Endometrial microvascular endothelial cells (primary cell): ENCODE results near the gene SCUBE1. TPM values are rescaled to one million over a fixed set of nuclear protein-coding genes. Genes with fewer than 3 reads are reported as not detected.

Source experiments
- in situ Hi-C: cut with HindIII; loops from 2 replicates; pipeline ENCODE4 v1.10.0; 2017; ENCODE audit warnings: low sequenced_read_pairs, low pct_unique_long_range_greater_than_20kb; ENCODE audit errors: inconsistent ontology term
- total RNA-seq: library from RNA; depleted of rRNA; stranded (reverse); fragments of >200 nt; gene quantifications from one replicate; pipeline ENCODE4 v1.2.3, GENCODE V29; 2015; ENCODE audit errors: inconsistent ontology term

The SCUBE1 gene
- total RNA-seq, 1 donor from 2014 or later = 0.19 TPM

- in situ Hi-C loops = no loop called here
These were observed 167.1 kb downstream of the SCUBE1 start for GRCh38 chr22:43176090-43176489.

- in situ Hi-C loops = no loop called here
These were observed 168.1 kb downstream of the SCUBE1 start for GRCh38 chr22:43174941-43175531.

DNA sequence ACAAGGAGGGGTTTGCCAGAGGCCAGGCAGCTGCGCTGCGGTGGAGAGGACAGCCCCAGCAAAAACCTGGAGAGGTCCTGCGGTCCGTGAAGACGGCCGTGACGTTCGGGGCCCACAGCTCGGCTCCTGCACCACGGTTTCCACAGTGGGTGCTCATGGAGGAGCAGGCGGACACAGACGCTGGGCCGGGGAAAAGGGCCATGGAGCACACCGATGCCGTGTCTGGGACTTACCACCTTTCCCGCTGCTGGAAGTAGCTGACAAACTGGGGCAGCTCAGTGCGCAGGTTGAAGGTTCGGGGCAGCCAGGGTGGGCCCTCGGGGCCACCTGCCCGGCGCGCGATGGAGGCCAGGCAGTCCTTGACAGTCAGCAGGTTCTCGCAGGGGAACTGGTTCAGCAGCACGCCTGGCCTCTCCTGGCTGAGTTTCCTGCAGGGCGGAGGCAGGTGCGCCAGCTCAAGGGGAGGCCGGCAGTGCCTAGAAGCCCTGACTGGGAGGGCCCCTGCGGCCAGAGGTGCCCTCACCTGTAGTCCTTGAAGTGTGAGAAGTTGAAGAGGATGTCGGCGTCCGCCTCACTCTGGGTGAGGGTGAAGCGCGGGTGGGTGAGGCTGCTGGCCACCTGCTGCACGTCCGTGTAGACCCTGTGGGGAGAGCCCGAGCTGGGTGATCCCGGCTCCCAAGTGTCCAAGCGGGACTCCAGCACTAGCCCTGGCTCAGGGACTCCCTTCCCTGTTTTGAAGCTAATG, 169.0 kb downstream of the SCUBE1 start:
- in situ Hi-C loops = no loop called here

DNA sequence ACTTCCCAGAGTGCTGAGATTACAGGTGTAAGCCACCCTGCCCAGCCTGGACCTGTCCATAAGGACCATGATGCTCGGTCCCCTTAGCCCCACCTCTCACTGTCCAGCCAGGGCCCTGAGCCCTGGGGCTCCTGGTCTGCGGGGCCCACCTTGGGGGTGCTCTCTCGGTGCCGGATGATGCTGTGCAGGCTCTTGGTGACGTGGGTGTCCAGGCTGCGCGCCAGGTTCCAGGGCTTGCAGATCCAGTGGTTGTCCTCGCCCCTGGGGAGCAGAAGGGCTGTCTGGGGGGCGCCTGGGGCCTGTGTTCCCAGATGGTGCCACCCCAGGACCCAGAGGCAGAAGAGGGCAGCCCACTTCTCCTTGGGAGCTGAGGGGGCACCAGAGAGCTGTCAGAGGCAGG, 169.6 kb downstream of the SCUBE1 start:
- in situ Hi-C loops = no loop called here

DNA sequence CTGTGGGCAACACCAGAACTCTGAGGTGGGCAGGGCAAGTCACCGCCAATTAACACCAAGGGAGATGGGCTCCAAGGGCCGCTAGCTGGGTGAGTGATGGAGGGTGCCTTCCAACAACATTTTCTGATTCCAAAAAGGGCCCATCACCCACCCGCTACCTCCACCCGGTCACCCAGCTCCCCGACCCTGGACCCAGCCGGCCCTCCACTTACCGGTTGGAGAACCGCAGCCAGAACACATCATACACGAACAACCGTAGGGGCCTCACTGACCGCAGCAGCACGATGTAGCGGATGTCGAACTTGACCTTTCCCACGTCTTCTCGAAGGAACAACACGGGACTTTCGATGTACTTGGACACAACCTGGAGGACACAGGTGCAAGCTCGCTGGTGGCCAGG, 171.0 kb downstream of the SCUBE1 start:
- in situ Hi-C loops = no loop called here

DNA sequence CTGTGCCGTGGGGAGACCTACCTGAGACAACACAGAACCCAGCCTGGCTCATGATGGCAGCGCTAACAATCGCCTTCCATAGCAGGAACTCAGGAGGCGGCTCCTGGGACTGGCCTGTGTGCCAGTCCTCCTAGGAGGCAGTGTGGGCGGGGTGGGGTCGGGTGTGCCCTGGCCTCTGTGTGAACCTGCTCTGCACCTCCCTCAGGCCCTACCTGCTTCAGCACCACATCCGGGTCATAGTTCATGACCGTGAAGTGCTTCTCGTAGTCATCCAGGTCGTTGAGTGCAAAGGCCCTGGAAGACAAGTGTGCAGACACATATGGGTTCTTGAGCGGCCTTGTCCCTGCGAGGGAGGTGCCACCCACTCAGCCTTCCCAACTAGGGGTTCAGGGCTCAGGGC, 171.6 kb downstream of the SCUBE1 start:
- in situ Hi-C loops = no loop called here

DNA sequence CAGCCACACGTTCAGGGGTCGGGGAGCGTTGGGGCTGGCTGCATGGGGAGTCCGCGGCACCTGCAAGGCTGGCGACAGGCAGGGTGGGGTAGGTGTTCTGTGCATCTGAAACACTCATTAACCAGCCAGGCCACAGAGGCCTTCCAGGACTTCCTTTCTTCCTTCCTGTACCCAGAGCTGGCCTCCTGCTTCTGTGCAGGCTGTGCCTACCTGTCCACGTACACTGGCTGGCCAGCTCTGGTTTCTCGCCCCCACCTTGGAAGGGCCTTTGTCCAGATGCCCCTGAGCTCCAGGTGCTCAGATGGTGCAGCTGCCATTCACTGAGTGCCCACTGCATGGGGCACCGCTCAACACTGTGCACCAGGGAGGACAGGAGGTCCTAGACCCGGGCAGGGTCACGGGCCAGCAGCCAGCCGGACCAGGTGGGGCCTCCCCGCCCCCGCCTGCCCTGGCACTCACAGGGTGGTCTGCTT, 172.1 kb downstream of the SCUBE1 start:
- in situ Hi-C loops = no loop called here

GRCh38 chr22:43170131-43170480, 173.1 kb downstream of the SCUBE1 start:
- in situ Hi-C loops = no loop called here

DNA sequence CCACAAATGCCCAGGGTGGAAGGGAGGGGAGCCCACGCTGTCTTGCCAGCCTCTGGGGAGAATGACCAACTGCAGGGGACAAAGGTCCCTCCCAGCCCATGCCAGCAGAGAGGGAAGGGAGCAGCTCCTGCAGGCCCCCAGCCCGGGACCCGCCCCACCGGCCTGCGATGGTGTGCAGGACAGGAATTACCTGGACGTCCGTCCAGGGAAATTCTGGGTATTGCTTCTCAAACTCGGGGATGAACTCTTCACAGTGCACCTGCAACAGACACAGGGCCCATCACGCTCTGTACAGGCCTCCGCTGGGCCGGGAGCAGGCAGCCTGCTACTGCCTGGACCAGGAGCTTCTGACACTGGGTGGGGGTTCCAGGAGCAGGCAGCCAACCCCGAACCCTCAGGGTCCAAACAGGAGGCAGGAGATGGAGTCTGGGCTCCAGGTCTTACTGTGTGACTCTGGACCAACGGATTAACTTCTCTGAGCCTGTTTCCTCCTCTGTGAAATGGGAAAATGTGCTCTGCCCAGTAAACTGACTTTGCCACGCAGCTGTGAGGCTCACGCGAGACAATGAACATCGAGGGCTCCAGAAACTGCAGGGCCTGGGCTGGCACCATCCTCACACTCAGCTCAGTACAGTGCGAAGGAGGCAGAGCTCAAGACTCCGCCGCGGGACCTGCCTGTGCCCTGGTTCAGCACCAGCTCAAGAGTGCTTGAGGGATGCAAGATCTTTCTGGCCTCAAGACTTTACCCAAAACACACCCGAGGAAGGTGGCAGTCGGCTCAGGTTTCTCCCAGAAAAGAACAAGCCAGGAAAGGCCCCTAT, 173.7 kb downstream of the SCUBE1 start:
- in situ Hi-C loops = no loop called here

GRCh38 chr22:43168471-43169309, 174.5 kb downstream of the SCUBE1 start:
- in situ Hi-C loops = no loop called here

- in situ Hi-C loops = no loop called here
These were observed 176.1 kb downstream of the SCUBE1 start for GRCh38 chr22:43167001-43167589.

DNA sequence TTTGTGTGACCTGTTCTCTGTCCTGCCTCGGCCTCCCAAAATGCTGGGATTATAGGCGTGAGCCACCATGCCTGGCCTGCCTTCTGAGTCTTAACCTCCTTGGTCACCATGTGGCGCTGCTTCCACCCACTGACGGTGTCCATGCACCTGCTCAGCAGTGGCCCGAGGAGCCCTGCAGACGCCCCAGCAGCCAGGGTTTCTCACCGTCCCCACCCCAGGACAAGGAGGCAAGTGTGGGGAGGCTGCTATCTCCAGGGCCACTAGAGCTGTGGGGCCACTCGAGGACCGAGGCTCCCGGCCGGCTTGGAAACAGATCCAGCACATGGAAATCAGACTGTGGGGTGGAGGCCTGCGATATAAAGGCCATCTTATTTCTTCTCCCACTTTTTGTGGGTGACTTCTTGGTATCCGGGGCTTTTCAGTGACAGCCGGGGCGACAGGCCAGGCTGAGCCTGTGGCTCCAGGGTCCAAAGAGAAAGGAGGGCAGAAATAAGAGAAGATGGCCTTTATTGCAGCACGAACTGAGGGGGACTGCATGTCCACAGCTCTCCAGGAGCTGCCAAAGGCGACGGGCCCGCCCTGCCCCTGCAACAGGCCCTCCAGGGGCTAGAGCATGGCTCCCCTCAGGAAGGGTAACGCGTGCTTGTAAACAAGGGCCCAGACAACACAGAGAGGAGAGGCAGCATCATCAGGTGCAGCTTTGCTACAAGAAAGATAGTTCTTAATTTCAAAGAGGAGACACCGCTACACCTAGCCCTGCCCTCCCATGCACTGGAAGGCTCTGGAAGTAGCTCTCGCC, 176.8 kb downstream of the SCUBE1 start:
- in situ Hi-C loops = no loop called here

DNA sequence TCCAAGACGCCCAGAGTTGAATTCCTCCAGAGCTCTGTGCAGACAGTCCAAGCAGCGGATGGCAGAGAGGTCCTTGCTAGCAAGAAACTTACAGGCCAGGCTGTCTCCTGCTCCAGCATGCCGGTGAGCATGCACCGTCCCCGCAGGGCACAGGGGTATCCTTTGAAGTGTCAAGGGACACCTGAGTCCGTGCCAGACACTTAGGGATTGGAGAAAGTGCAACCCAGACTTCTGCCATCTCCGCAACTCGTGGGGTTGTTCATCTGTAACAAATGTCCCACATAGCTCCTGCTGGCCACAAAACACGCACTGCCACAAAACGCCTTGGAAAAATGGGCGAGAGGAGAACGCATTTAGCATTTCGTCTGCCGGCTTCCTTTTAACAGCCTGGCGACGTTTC, 178.5 kb downstream of the SCUBE1 start:
- in situ Hi-C loops = no loop called here

DNA sequence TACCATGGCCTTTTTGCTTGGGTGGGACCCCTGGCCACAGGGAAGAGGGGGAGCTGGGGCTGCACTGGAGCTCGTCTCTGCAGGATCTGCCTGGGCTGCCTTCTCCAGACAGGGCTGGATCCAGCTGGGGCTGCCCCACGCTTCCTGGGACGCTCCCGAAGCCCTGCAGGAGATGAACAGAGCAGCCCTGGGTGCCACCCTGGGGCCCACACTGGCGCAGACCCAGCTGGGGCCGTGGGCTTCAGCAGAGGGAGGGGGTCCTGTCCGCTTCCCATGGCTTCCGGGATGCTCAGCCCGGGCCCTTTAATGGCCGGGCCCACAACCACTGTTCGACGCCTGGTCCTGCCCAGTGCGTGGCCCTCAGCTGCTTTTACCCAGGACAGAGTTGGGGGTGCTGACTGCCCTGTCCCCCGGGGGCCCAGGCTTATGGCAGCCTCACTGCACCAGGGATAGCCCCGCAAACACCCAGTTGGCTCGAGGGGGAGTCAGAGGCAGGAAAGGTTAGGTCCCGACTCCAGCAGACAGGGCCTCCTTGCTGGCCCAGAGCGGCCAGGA, 179.9 kb downstream of the SCUBE1 start:
- in situ Hi-C loops = no loop called here

DNA sequence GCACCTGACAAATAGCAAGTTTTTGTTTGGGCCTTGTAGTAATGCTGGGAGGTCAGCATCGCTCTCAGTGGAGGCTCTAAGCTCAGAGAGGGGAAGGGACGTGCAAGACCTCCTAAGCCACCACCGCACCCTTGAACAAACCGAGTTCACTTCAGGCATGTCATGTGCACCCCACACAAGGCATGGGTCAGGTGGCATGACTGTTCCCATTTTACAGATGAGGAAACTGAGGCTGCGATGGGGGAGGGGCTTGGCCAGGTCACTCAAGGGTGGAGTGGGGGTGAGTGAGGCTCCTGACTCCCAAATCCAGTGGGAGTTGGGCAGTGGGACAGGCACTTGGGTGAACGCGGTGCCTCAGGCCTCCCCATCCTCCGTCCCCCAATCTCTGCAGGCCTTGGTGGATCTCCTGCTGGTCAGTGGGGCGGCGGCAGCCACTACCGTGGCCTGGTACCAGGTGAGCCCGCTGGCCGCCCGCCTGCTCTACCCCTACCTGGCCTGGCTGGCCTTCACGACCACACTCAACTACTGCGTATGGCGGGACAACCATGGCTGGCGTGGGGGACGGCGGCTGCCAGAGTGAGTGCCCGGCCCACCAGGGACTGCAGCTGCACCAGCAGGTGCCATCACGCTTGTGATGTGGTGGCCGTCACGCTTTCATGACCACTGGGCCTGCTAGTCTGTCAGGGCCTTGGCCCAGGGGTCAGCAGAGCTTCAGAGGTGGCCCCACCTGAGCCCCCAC, 180.6 kb downstream of the SCUBE1 start:
- in situ Hi-C loops = no loop called here

DNA sequence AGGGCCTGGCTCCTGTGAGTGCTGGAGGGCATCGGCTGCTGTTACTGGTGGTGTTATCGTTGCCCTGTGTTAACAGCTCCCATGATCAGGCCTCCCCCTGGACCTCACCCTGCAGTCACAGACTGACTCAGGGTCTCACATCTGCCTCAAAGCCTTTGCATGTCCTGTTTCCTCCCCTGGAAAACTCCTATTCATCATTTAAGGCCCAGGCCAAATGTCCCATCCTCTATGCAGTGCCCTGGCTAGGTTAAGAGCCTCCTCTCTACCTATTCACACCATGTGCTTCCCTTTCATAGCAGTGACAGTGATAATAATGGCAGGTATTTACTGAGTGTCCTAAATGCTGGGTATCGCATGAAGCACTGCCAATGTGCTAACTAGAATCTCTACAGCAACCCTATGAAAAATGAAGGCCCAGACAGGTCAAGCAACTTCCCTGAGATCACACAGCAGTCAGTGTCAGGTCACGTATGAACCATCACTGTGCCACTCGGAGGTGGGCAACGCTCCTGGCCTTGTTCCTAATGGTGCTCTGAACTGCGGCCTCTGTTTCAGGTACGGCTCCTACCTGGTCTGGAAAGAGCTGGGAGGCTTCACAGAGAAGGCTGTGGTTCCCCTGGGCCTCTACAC, 182.6 kb downstream of the SCUBE1 start:
- in situ Hi-C loops = no loop called here
